ENCODE data around the gene LCN1.

- TF ChIP-seq POLR2AphosphoS5 (IDR thresholded peaks at IDR 0.05) (no peak), CTCF (IDR thresholded peaks at IDR 0.05) (no peak), POLR2A (IDR thresholded peaks at IDR 0.05) (no peak)
These were observed 4.2 kb downstream of the LCN1 start for GRCh38 chr9:135525241-135526088.

Measured in transverse colon (tissue), 4 donors.